Stimulated activated CD8-positive, alpha-beta memory T cell treated with anti-CD3 and anti-CD28 coated beads, Interleukin-2, amount 100 ng/mL, for 1 hour (primary cell): ENCODE data around the gene TRABD2B.
A peak's percentile ranks its signal among the peaks of the same experiment; 100 is the strongest.

Source experiments
- DNase-seq, 2 donors: peaks; one replicate each; pipeline ENCODE4 v3.0.0-alpha.2; 2020; ENCODE audit warnings: low read depth in 2 of 2

The TRABD2B gene

DNA sequence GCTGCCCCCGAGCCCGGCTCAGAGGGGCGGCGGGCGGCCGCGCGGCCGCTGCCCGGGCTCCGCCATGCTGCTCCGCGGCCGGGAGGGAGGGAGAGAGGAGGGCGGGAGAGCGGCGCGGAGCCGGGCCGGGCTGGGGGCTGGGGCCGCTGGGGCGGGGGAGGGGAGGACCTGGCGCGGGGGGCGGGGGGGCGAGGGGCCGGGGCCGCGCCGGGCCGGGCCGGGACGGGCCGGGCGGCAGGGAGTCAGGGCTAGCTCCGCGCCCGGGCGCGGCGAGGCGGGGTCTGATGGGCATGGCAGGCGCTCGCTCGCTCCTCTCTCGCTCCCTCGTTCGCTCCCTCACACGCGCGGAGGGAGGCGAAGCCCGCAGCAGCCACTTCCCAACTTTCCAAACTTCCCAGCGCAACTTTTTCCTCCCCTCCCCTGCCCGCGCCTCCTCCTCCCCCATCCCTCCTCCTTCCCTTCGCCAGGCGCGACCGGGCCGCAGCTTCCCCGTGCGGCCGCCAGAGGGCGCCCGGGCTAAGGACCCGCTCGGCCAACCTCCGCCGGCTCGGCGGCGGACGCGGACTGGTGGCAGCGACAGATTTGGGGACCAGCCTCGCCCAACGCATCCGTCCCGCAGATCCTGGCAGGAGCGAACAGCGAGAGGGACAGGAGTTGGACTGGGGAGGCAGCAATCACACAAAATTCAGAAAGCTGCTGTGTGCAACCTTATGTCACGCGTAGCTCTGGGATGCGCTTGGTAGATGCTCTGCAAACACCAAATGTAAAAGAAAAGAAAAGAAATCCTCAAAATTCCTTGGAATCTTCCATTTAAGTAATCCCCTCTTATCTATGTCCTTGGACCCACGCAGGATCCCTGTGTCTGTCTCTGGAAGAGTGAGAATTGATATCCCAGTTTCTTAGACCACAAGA, at the start of gene TRABD2B:
Gene TRABD2B (minus strand): TSS at position 97 of the 912 bp plus-strand sequence.
- peak; percentile 13 to 31 for DNase-seq

DNA sequence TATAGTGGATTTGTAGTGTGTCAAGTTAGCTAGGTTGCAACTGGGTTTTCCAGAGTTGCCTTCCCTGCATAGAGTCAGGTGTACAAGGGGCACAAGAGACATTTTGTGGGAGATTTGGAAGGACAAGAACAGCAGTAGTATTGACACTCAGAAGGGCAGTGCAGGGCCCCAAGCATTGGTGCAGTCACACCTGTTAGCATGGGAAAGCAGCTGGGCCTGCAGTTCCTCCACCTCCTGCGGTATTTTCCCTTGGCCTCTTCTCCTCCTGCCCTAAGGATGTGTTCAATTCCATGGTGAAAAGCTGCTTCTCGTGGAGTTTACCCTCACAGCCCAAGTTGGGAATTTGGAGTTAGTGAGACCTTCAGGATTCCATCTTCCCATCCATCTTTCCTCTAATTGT, 47.1 kb upstream of the TRABD2B start:
- DNase-seq, result no peak

DNA sequence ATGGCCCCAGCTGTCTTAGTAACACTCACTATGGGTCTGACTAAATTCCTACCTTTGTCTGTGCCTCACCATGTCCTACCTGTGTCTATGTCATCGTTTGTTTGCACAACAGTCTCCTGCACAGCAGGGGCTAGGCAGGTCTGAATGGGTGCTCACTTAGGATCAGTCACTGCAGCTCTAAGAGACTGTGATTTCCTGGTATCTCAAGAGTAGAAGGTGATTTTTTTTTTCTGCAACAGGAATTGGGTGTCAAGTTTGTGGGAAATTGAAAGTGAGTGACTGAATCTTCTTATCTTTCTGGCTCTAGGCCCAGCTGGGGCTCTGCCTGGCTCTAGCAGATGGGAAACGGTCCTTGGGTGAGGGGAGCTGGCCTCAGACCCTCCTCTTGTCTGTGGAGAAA, 46.4 kb upstream of the TRABD2B start:
- no peak for DNase-seq

- DNase-seq, result no peak
Observed at GRCh38 chr1:48040154-48040553, 43.0 kb upstream of the TRABD2B start.

GRCh38 chr1:48039088-48040054, 42.2 kb upstream of the TRABD2B start:
- no peak for DNase-seq

- DNase-seq, result no peak
Observed at GRCh38 chr1:48038270-48038767, 41.1 kb upstream of the TRABD2B start.

GRCh38 chr1:48036710-48037355, 39.6 kb upstream of the TRABD2B start:
- no peak for DNase-seq

DNA sequence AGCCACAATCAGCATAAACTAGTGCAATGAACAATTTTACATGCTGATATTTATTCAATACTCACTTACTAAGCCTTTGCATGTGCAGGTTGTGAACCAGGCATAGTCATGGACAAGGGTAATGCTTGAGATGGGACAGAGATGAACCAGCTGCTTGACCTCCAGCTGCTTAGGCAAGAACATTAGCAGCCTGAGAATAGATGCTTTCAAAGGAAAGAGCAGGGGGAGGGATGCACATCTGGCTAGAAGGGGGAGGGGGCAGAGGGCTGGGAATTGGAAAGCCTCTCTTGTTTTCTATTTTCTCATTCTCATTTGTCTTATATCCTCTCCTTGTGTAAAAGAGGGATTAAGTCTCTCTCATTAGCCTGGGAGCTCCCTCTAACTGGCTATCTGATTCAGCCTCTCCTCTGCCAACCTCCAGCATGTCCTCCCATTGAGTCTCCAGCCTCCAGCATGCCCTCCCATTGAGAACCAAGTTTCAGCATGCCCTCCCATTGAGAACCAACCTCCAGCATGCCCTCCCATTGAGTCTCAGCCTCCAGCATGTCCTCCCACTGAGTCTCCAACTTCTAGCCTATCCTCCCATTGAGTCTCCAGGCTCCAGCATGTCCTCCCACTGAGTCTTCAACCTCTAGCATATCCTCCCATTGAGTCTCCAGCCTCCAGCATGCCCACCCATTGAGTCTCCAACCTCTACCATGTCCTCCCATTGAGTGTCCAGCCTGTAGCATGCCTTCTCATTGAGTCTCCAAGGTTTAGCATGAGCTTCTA, 38.4 kb upstream of the TRABD2B start:
- DNase-seq, result no peak

- DNase-seq, result no peak
Observed at GRCh38 chr1:48033495-48034045, 36.4 kb upstream of the TRABD2B start.

DNA sequence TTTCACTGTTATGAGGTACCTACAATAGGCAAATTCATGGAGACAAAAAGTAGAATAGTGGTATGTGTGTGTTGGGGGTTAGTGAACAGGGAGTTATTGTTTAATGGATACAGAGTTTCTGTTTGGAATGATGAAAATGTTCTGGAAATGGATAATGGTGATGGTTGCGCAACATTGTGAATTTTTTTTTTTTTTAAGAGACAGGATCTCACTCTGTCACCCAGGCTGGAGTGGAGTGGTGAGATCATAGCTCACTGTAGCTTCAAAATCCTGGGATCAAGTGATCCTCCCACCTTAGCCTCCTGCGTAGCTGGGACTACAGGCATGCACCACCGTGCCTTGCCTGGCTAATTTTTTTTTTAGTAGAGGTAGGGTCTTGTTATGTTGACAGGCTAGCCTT, 34.5 kb upstream of the TRABD2B start:
- DNase-seq, result no peak

- DNase-seq, result no peak
Observed at GRCh38 chr1:48030696-48031365, 33.6 kb upstream of the TRABD2B start.

GRCh38 chr1:48030211-48030610, 33.0 kb upstream of the TRABD2B start:
- no peak for DNase-seq

DNA sequence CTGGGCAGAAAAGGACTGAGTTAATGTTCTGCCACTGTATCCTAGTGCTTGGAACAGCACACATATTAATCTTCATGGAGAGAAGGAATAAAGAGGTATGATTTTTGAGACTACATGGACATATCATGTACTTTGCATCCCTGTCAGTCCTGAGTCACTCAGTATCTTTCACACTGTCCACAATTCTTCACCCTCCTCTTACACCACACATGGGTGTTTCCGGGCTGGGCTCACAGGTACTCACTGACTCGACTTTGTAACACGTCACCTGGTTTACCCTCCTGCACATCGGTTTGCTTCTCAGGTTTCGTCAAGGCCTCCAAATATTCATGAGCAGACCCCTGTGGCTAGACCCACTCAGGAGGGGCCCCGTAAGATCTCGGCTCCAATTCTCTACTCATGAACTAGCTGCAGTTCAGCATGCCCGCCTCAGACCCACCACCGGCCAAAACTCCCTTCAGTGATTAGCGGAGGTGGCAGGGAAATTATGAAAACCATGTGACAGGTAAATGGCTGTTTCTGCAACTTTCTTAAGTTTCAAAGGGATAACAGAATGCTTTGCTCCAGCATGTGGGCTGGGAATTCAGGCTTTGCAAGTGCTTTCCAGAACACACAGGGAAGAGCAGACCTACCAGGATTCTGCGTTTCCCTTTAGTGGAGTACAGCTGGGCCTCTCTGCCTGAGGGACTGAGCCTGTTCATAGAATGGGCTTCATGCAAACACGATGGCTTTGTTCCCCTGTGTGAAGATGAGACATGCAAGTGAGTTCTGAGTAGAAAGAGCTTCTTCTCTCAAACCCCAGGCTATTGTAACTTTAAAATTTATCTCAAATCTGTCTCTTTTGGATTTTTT, 31.3 kb upstream of the TRABD2B start:
- DNase-seq, result no peak

DNA sequence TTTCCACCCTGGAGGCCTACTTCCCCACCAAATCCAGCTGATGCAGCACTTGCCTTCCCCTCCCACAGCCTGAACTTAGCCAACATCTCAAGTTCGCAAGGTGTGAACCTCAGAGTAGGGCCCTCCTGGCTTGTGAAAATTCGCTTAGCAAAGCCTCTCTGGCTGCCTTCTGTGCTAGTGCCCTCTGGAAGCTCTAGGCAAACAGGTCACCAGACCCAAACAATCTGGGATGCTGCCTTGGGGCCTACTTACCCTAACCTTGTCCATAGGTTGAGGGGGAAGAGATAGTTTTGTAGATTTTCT, 30.3 kb upstream of the TRABD2B start:
- no peak for DNase-seq

DNA sequence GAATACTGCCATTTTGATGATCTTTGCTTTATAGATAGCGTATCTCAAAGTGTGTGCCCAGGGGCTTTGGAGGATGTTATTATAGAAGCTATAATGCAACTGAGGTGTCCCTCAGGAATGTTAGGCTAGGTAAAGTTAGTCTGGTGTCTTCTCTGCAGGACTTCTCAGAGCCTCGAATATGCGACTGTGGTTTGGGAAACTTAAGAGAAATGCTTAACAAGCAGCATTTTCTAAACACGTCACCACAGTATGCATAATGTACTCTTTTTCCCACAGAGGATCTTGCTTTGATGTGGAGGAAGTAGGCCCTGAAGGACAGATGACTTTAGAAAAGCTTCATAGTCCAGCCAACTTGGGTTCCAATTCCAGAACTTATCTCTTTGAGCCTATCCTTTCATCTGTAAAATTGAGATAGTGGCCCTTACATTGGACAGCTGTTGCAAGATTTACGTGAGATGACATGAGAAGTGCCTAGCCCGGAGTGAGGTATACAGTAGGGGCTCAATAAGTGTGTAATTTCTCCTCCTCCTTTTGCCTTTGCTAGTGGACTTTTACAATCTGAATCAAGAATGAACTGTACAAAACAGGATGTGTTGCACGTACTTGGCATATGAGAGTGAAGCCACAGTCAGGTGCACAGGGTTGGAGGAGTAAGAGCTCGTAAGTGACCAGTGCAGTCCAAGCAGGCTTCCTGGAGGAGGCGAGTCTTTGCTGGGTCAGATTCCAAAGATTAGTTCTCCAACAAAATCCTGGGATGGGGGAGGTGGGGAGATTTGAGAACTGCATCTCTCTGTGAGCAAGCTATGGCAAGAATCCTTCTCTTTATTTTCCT, 29.7 kb upstream of the TRABD2B start:
- DNase-seq, result no peak

GRCh38 chr1:48026275-48026674, 29.1 kb upstream of the TRABD2B start:
- no peak for DNase-seq

DNA sequence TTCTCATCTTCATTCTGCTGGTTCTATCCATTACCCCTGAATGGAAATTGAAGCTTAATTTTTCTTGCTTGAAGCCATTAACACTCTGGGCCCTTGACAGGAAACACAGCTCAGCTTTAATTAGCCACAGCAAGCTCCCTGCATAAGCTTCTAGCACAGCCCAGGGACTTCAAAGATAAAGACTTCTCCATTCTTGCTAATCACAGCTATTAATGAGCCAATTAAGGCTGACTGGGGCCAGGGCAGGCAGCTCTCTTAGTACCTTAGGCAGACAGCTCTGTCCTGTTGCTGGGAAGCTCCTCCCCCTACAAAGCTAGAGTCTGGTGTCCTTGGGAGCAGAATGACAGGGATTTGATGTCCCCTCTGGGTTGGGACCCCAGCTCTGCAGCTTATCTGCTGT, 27.9 kb upstream of the TRABD2B start:
- DNase-seq, result no peak

DNA sequence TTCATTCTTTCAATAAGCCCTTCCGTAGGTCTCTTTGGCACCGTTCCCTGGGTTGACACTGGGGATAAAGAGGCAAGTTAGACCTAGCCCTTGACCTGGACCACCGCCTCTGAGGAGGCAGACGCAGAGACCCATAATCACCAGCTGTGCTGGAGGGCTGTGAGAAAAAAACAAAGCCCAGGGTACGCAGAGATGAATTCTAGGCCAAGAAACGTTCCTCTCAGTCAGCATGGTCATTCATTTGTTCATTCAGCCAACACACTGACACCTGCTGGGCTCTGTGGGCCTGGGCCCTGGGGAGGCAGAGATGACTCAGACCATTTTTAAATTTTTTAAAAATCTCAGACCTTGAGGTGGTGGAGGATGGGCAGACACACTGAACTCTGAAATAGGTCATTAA, 26.3 kb upstream of the TRABD2B start:
- no peak for DNase-seq

GRCh38 chr1:48022306-48022705, 25.1 kb upstream of the TRABD2B start:
- DNase-seq, result no peak
